Panc1 (cell line): ENCODE measurements around the gene FRMD5. TPM values are rescaled to one million over a fixed set of nuclear protein-coding genes. Genes with fewer than 3 reads are reported as not detected.

Source experiments
- ATAC-seq: fragments of 200-7000 bp; cut with Tn5 transposase; 2 replicates; pipeline ENCODE4 v1.9.1; 2020; ENCODE audit warnings: mild to moderate bottlenecking, moderate library complexity
- BruUV-seq: library from RNA; stranded (reverse); fragments of 400-500 nt; replicated peaks from 2 replicates; lab custom pipeline; 2021; lab: Mats Ljungman, UMichigan
- CTCF ChIA-PET: fragments of 300-600 bp; sonication (Branson Sonifier 250); formaldehyde crosslinking; loops from one replicate; lab custom pipeline; 2022; ENCODE audit warnings: antibody characterized with exemption; lab: Charles Lee
- POLR2A ChIA-PET: fragments of 300-600 bp; sonication (Branson Sonifier 250); formaldehyde crosslinking; loops from one replicate; lab custom pipeline; 2022; ENCODE audit warnings: antibody characterized with exemption; lab: Charles Lee
- DNase-seq: peaks from one replicate; pipeline ENCODE4 v3.0.0-alpha.2; 2010; ENCODE audit warnings: low read depth, low spot score
- H3K27ac ChIP-seq: 2 replicates; pipeline ENCODE4 v1.5.1; 2011; ENCODE audit warnings: mild to moderate bottlenecking, low read length, inconsistent platforms
- H3K27me3 ChIP-seq: fragments of 200-500 bp; sonication (Bioruptor generic); 2 replicates; pipeline ENCODE4 v1.6.0; 2014; ENCODE audit warnings: low read length, inconsistent platforms; ENCODE audit not compliant: control insufficient read depth, insufficient read depth
- H3K36me3 ChIP-seq: fragments of 200-500 bp; sonication (Bioruptor generic); 2 replicates; pipeline ENCODE4 v1.5.1; 2014; ENCODE audit warnings: inconsistent platforms, mild to moderate bottlenecking, low read length, moderate library complexity; ENCODE audit not compliant: control insufficient read depth, insufficient read depth
- H3K4me1 ChIP-seq: 2 replicates; pipeline ENCODE4 v1.5.1; 2011; ENCODE audit warnings: inconsistent platforms, mild to moderate bottlenecking, low read length, moderate library complexity; ENCODE audit not compliant: control insufficient read depth, insufficient read depth
- H3K4me3 ChIP-seq, 2 experiments: 2 replicates each; pipeline ENCODE4 v1.5.1; 2011 to 2012; ENCODE audit warnings: low read depth in 2 of 2, low read length in 2 of 2, mild to moderate bottlenecking in 2 of 2, inconsistent platforms in 1 of 2, moderate library complexity in 1 of 2
- H3K9me3 ChIP-seq: fragments of 200-500 bp; sonication (Bioruptor generic); 2 replicates; pipeline ENCODE4 v1.5.1; 2014; ENCODE audit warnings: low read depth, mild to moderate bottlenecking, inconsistent platforms, low read length, moderate library complexity; ENCODE audit not compliant: control insufficient read depth, insufficient read depth
- POLR2AphosphoS5 ChIP-seq: IDR thresholded peaks from 2 replicates; pipeline ENCODE4 v1.6.1; 2012; ENCODE audit warnings: mild to moderate bottlenecking, low read depth, low read length, moderate library complexity
- SIN3A ChIP-seq: IDR thresholded peaks from 2 replicates; pipeline ENCODE4 v1.6.1; 2012; ENCODE audit warnings: low read depth, mild to moderate bottlenecking, low read length, moderate library complexity, borderline replicate concordance; ENCODE audit not compliant: insufficient read depth
- TCF7L2 ChIP-seq: IDR thresholded peaks from 2 replicates; pipeline ENCODE4 v1.6.1; 2011; ENCODE audit warnings: mild to moderate bottlenecking, low read depth, low read length, inconsistent platforms
- in situ Hi-C: cut with HindIII; loops from 2 replicates; pipeline ENCODE4 v1.10.0; 2016; ENCODE audit warnings: low sequenced_read_pairs, low pct_unique_long_range_greater_than_20kb
- intact Hi-C: fragments of 100-400 bp; cut with micrococcal nuclease; formaldehyde crosslinking; loops from one replicate; pipeline ENCODE4 v1.10.0; 2022; ENCODE audit not compliant: unreplicated experiment
- total RNA-seq: library from RNA; stranded (reverse); gene quantifications from one replicate; pipeline ENCODE4 v1.2.1, GENCODE V29; 2021; ENCODE audit not compliant: unreplicated experiment
- TF ChIP-seq, protein P1 (sequence below): fragments of 450-650 bp; IDR thresholded peaks from 2 replicates; pipeline ENCODE4 v1.5.1; 2017; ENCODE audit warnings: mild to moderate bottlenecking
- TF ChIP-seq, protein P2 (sequence below), 2 experiments: IDR thresholded peaks; 2 replicates each; pipeline ENCODE4 v1.6.1; 2011 to 2012; ENCODE audit warnings: low read depth in 2 of 2, control low read depth in 1 of 2, low read length in 1 of 2, mild to moderate bottlenecking in 1 of 2, moderate library complexity in 1 of 2; ENCODE audit not compliant: insufficient read depth in 1 of 2

The FRMD5 gene
- total RNA-seq, 1 experiment from 2014 or later = 18.3 TPM

DNA sequence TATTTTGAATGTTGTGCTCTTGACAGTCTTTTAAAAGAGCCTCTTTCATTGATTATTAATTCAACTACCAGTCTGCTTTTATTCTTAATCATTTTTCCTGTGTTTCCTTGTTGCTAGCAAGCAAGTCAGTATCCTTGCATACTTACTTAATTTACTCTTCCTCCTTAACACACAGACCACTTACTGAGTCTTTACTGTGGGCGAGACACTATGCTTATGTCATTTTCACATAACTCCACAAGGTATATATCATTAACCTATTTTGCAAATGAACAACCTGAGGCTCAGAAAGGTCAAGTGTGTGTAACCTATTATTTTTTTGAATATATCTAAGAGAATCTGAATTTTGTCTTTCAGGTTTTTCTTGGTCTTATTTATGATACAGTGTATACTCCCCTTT is 237.3 kb downstream of the FRMD5 start:
- POLR2A ChIA-PET = no interaction called here
- no peak overlapping the region for H3K27ac ChIP-seq
- no peaks in the 10 kb centered on the region for H3K9me3 ChIP-seq
- in situ Hi-C loops = no loop called here
- intact Hi-C loops = no loop called here
- H3K36me3 ChIP-seq = no peaks in the 10 kb centered on the region
- BruUV-seq = no TSS peak
- H3K4me1 ChIP-seq = no peaks in the 10 kb centered on the region
- no peaks in the 10 kb centered on the region for H3K27me3 ChIP-seq
- ATAC-seq (no peak), DNase-seq (no peak)
- TF ChIP-seq TCF7L2 (no peak), SIN3A (no peak), POLR2AphosphoS5 (no peak)
- TF ChIP-seq, protein P1, sequence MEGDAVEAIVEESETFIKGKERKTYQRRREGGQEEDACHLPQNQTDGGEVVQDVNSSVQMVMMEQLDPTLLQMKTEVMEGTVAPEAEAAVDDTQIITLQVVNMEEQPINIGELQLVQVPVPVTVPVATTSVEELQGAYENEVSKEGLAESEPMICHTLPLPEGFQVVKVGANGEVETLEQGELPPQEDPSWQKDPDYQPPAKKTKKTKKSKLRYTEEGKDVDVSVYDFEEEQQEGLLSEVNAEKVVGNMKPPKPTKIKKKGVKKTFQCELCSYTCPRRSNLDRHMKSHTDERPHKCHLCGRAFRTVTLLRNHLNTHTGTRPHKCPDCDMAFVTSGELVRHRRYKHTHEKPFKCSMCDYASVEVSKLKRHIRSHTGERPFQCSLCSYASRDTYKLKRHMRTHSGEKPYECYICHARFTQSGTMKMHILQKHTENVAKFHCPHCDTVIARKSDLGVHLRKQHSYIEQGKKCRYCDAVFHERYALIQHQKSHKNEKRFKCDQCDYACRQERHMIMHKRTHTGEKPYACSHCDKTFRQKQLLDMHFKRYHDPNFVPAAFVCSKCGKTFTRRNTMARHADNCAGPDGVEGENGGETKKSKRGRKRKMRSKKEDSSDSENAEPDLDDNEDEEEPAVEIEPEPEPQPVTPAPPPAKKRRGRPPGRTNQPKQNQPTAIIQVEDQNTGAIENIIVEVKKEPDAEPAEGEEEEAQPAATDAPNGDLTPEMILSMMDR = no peak
- TF ChIP-seq, protein P2, sequence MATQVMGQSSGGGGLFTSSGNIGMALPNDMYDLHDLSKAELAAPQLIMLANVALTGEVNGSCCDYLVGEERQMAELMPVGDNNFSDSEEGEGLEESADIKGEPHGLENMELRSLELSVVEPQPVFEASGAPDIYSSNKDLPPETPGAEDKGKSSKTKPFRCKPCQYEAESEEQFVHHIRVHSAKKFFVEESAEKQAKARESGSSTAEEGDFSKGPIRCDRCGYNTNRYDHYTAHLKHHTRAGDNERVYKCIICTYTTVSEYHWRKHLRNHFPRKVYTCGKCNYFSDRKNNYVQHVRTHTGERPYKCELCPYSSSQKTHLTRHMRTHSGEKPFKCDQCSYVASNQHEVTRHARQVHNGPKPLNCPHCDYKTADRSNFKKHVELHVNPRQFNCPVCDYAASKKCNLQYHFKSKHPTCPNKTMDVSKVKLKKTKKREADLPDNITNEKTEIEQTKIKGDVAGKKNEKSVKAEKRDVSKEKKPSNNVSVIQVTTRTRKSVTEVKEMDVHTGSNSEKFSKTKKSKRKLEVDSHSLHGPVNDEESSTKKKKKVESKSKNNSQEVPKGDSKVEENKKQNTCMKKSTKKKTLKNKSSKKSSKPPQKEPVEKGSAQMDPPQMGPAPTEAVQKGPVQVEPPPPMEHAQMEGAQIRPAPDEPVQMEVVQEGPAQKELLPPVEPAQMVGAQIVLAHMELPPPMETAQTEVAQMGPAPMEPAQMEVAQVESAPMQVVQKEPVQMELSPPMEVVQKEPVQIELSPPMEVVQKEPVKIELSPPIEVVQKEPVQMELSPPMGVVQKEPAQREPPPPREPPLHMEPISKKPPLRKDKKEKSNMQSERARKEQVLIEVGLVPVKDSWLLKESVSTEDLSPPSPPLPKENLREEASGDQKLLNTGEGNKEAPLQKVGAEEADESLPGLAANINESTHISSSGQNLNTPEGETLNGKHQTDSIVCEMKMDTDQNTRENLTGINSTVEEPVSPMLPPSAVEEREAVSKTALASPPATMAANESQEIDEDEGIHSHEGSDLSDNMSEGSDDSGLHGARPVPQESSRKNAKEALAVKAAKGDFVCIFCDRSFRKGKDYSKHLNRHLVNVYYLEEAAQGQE (IDR thresholded peaks at IDR 0.05; ENCODE audit: insufficient read depth in 1 of 2, low read depth in 2 of 2, low read length in 1 of 2) = no peak
- CTCF ChIA-PET = no interaction called here
- H3K4me3 ChIP-seq = no peak overlapping the region

DNA sequence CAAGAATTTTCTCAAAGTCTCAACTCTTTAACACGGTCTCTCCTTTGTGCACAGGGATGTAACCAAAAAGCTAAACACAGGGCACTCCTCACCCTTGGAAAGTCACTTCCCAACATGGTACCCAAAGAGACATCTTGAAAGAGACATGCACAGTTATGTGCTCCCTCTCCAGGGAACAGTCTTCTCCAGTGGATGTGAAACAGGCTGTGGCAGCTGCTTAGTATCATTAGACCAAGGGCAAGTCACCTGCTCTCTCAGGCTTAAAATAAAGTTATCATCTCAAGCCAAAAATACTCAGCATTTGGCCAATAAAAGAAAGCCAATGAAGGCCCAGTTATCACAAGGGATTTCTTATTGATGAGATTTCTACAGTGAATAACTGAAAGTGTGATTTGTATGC is 239.9 kb downstream of the FRMD5 start:
- CTCF ChIA-PET = no interaction called here
- TF ChIP-seq, protein P1 = no peak
- no peak for TF ChIP-seq SIN3A
- TF ChIP-seq TCF7L2 = no peak
- no peak for TF ChIP-seq POLR2AphosphoS5
- TF ChIP-seq, protein P2 (IDR thresholded peaks at IDR 0.05; ENCODE audit: insufficient read depth in 1 of 2, low read depth in 2 of 2, low read length in 1 of 2) = no peak
- in situ Hi-C loops (no loop called here), intact Hi-C loops (no loop called here)
- POLR2A ChIA-PET = no interaction called here
- DNase-seq (no peak), ATAC-seq (no peak)
- no peak overlapping the region for H3K4me3 ChIP-seq
- no peaks in the 10 kb centered on the region for H3K27me3 ChIP-seq
- no peak overlapping the region for H3K27ac ChIP-seq
- H3K9me3 ChIP-seq = no peaks in the 10 kb centered on the region
- no peaks in the 10 kb centered on the region for H3K36me3 ChIP-seq
- no TSS peak for BruUV-seq
- no peaks in the 10 kb centered on the region for H3K4me1 ChIP-seq
